Fibroblast of villous mesenchyme (primary cell): ENCODE results near the gene MAP3K21. TPM values are rescaled to one million over a fixed set of nuclear protein-coding genes. Genes with fewer than 3 reads are reported as not detected.
A peak's percentile ranks its signal among the peaks of the same experiment; 100 is the strongest.

ENCODE experiments used
- DNase-seq: peaks from one replicate; pipeline ENCODE4 v3.0.0-alpha.2; 2010; ENCODE audit warnings: low read depth
- H3K4me3 ChIP-seq: 2 replicates; pipeline ENCODE4 v1.5.1; 2011; ENCODE audit warnings: low read depth, mild to moderate bottlenecking, low read length
- CTCF ChIP-seq: IDR thresholded peaks from 2 replicates; pipeline ENCODE4 v1.5.1; 2012; ENCODE audit warnings: low read depth, mild to moderate bottlenecking, low read length; ENCODE audit not compliant: insufficient read depth
- total RNA-seq: library from RNA; depleted of rRNA; stranded (reverse); fragments of >200 nt; gene quantifications from 2 replicates; pipeline ENCODE4 v1.2.3, GENCODE V29; 2012

The MAP3K21 gene
- total RNA-seq, 1 donor, result 1.3 TPM

DNA sequence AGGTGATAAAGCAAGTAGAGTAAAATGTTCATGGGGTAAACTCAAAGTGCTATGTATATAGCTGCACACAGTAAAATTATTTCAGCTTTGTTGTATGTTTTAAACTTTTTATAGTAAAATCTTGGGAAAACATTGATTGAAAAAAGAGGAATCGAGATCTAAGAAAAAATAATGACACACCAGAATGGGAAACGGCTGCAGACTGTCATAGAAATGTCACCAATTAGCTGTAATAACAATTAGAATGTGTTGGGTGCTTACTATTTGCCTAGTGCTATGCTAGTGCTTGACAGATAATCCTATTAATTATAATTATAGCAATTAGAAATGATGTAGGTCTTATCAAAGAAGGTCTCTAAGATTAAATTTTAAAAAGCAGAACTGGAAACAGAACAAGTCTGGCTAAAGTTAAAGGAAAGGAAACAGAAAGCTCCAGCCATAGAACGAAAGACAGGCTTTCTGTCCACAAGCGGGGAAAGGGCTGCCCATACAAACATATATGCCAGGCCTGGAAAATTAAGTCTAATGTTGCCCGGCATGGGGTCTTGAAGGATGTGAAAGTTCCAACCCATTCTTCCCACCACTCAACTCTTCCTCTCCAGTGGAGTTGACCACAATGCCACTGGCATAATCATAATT is 37.0 kb upstream of the MAP3K21 start:
- DNase-seq, result no peak
- no peak overlapping the region for H3K4me3 ChIP-seq
- no peak for TF ChIP-seq CTCF

- no peak for TF ChIP-seq CTCF
- H3K4me3 ChIP-seq, result no peak overlapping the region
- DNase-seq, result no peak
Observed at GRCh38 chr1:233293556-233294446, 33.7 kb upstream of the MAP3K21 start.

GRCh38 chr1:233294913-233295236 is 32.6 kb upstream of the MAP3K21 start:
- DNase-seq, result peak; percentile 59
- H3K4me3 ChIP-seq, result peak overlapping the region; percentile 76
- no peak for TF ChIP-seq CTCF

DNA sequence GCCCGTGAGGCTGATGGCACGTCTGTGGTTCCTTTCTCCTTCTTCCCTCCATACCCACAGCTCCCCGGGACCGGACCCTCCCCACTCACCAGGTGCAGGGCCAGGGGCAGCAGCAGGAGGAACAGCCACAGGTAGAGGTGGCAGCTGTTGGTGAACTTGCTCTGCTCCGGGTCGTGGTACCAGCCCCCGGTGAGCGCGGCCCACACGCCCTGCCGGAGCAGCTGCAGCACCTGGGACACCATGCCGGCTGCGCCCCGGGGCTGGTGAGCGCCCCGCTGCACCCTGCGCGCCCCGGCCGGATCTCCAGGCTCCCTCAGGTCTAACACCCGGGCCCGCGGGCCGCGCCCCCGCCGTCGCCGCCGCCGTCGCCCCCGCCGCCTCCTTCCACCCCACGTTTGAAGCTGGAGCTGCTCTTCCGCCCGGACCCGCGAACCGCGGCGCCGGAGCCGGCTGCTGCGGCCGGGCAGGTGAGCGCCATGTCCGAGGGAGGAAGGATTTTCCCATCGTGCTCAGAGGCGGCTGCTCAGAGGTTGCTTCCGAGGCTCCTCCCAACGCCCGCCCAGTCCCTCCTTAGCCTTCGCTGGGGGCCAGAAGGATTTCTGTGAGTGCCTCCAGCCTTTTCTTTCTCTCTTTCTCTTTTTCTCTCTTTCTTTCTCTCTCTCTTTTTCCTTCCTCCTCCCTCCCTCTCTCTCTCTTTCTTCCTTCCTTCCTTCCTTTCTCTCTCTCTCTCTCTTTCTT is 32.1 kb upstream of the MAP3K21 start, which contains the start of gene PCNX2:
TSS of gene PCNX2 (minus strand) at position 489 of the 738 bp plus-strand sequence. CDS start at position 242, 247 bp downstream.
- no peak for TF ChIP-seq CTCF
- H3K4me3 ChIP-seq, result peak within 1 kb of the TSS; percentile 76
- peak; percentile 24 for DNase-seq

DNA sequence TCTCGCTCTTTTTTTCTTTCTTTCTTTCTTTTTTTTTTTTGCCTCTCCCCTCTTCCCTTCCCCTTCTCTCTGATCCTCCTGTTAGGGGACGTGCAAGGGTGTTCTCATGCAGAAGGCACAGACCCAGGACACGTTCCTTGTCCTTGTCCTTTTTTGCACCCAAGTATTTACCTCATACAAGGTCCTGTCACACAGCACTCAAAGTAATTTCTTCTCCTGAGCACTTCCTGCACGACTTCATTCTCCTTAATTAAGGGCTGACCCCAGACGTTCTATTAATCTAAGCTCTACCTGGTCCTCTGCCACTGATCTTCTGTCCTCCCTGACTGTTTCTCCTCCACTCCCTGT is 31.6 kb upstream of the MAP3K21 start:
- peak overlapping the region; percentile 76 for H3K4me3 ChIP-seq
- no peak for TF ChIP-seq CTCF
- no peak for DNase-seq

DNA sequence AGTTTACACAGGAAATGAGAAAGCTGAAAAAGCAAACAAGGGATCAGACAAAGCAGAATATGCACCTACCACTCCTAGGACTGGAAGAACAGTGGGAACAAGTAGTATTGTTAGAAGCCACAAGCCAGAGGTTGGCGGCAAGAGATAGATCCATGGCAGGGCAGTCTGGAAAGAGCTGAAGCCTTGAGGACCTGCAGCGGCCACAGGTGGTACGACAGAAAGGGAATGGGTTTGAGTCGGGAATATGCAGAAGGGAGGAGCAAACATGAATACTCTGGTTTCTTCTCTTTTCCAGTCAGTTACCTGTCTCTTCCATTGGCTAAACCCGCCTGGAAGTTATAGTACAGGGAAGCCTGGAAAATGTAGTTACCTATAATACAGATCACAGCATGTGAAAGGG is 28.1 kb upstream of the MAP3K21 start:
- no peak for DNase-seq
- H3K4me3 ChIP-seq, result no peak overlapping the region
- TF ChIP-seq CTCF, result no peak
